NCI-H1694 (cell line): ENCODE measurements around the gene TEX26.
A peak's percentile ranks its signal among the peaks of the same experiment; 100 is the strongest.

Source experiments
- DNase-seq: peaks from one replicate; lab custom pipeline; 2025; lab: John Stamatoyannopoulos, UW

The TEX26 gene

DNA sequence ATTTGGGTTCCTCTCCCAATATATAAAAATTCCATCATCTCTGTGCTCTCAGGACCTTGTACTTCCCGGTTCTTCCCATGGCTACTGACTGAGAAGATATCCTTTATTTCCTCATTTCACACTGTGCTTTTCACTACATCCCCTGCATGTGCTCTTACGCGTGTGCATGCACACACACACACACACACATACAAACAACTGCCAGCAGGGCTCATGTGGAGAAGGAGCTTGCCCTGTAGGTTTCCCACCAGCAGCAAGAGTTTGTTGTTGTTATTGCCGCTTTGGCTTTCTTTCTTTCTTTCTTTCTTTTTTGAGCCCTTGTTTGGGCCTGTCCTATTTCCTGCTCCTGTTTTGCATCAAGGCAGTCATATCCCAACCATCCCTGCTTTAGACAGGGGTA lies 43.6 kb downstream of the TEX26 start:
- DNase-seq = no peak

DNA sequence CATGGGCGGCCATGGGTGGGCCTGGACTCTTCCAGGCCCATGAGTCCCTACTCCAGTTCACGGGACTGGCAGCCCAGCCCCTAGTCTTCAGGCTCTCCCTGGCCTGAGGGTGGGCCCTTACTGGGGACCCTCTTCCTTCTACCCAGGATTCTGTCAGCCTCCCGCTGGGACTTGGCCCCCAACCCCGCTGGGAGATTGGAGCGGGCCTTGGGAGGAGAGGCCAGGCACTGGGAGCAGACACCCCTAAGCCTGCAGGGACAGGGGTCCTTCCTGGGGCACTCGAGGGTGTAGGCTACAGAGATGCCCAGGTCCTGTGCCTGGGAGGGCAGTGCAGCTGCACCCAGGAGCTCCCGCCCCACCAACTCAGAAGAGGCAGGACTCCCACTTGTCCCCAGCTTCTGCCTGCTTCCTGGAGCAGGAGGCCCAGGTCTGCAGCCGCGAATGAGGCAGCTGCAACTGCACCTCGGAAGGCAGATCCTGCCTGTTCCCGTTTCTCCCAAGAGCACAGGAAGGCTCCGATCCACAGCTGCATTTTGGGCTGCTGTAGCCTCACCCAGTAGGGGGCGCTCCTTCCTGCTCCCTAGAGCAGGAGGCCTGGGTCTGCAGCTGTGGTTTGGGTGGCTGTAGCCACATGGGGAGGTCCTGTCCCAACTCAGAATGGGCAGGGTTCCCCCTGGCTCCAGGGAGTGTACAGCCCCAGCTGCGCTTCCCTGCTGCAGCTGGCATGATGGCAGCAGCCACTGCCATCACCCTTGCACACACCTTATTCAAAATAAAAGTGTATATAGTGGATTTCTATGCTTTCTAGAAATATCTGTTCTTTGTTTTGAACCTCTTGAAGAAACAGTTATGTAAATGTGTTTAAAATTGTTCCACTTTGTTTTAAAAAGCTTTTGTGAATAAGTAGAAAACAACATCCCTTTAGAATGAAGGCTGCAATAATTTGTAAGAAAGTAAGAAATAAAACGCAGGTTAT lies 46.8 kb downstream of the TEX26 start:
- DNase-seq = peak; percentile 47

DNA sequence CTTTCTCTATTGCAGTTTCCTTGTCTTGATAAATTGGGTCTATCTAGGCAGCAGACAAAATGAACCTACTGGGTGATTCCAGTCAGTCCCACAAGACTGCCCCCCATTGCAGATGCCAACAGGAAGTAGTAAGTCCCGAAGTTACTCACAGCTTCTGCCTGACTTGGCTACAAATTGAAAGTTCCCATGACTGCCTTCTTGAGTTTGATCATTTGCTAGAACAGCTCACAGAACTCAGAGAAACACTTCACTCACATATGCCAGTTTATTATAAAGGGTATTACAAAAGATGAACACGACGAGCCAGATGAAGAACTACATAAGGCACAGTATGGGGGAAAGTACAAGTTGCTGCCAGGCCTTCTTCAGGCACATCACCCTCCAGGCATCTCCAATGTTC lies 50.0 kb downstream of the TEX26 start:
- no peak for DNase-seq

- DNase-seq = no peak
These were observed 50.5 kb downstream of the TEX26 start for GRCh38 chr13:30982906-30983305.

GRCh38 chr13:30983431-30983830 lies 51.0 kb downstream of the TEX26 start:
- DNase-seq = no peak

GRCh38 chr13:30984620-30985019 lies 52.2 kb downstream of the TEX26 start:
- no peak for DNase-seq

GRCh38 chr13:30985637-30986205 lies 53.3 kb downstream of the TEX26 start:
- no peak for DNase-seq

GRCh38 chr13:30991184-30991583 lies 58.7 kb downstream of the TEX26 start:
- DNase-seq = no peak

- DNase-seq = no peak
These were observed 59.5 kb downstream of the TEX26 start for GRCh38 chr13:30991922-30992321.

- DNase-seq = no peak
These were observed 62.9 kb downstream of the TEX26 start for GRCh38 chr13:30995331-30995730.

DNA sequence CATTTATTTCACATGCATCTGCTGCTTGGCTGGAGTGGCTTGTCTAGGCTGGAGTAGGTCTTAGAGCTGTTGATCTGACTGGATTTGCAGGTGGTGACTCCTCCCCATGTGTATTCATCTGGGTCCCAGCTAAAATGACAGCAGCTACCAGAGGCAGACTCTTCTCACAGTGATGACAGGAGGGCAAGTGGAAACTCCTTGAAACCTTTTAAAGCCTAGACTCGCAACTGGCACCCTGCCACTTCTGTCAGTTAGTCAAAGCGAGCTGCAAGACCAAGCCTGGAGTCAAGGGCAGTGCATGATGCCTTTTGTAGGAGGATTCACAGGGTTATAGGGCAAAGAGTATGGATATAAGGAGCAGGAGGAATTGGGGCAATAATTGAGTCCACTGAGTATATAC lies 65.2 kb downstream of the TEX26 start:
- DNase-seq = peak; percentile 20

- DNase-seq = peak; percentile 43
These were observed 66.0 kb downstream of the TEX26 start for GRCh38 chr13:30998136-30999088.

- no peak for DNase-seq
These were observed 68.4 kb downstream of the TEX26 start for GRCh38 chr13:31000889-31001288.

GRCh38 chr13:31001647-31002046 lies 69.2 kb downstream of the TEX26 start:
- no peak for DNase-seq

DNA sequence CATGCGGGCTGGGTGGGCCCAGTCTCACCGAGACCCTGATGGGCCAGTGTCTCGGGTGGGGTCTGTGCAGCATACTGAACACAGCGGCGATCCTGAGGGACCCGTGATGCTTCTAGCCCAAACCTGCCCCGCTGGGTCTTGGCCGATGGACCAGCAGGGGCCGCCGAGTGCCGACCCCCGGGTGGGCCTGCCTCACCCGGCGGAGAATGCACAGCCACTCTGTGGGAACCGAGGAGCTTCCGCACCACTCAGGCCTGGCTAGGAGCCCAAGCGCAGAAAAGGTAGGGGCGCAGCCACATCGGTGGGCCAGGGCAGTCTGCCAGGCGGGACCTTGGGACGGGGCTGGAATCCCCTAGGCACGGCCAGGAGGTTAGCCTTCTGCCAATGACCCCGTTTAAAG lies 72.6 kb downstream of the TEX26 start:
- no peak for DNase-seq

DNA sequence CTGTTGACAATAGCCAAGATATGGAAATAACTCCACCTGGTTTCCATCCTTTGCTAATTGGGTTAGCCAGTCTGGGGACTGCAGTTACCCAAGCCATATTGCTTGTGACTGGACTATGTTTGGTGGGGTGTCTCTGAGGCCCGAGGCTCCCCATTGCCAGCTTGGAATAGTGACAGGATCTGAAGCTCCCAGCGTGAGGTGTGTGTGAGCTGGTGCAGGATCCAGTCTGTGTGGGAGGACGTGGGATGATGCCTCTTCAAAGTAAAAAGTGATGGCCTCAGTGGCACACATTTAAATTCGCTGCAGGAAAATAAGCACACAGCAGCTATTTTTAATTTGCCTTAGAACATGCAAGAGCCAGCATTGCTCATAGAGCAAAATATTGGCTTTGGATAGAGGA lies 75.0 kb downstream of the TEX26 start:
- no peak for DNase-seq

GRCh38 chr13:31008400-31009115 lies 76.1 kb downstream of the TEX26 start:
- DNase-seq = no peak

GRCh38 chr13:31009166-31009565 lies 76.7 kb downstream of the TEX26 start:
- DNase-seq = no peak

DNA sequence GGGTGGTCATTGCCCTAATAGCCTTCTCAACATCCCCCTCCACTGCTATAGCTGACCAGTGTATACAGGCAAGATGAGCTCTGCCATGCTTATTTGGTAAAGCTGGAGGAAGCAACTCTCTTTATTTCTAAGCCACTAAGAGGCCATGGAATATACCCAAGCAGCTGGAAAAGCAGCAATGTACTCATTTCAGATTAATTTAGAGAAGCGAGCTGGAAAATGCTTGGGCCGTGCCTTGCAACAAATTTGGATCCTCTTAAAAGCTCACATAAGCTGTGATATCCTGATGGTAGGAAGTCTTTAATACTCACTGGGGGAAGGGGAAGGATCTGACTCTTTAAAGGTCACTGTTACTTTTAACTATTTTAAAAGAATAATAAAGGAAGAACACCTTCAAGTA lies 77.8 kb downstream of the TEX26 start:
- DNase-seq = no peak

GRCh38 chr13:31011193-31011860 lies 78.9 kb downstream of the TEX26 start:
- no peak for DNase-seq
